Endodermal cell (in vitro differentiated cells): ENCODE data around the gene TRAPPC1. TPM values are rescaled to one million over a fixed set of nuclear protein-coding genes. Genes with fewer than 3 reads are reported as not detected.

Experiments used
- DNase-seq: peaks from one replicate; pipeline ENCODE4 v3.0.0-alpha.2; 2017
- H3K27ac ChIP-seq: 2 replicates; pipeline ENCODE4 v1.5.1; 2013; ENCODE audit warnings: mild to moderate bottlenecking, low read depth, low read length, moderate library complexity
- H3K27me3 ChIP-seq: 2 replicates; pipeline ENCODE4 v1.6.1; 2013; ENCODE audit warnings: mild to moderate bottlenecking, low read length, moderate library complexity; ENCODE audit not compliant: insufficient read depth, control insufficient read depth, poor library complexity, severe bottlenecking
- H3K36me3 ChIP-seq: 2 replicates; pipeline ENCODE4 v1.7.0; 2013; ENCODE audit warnings: mild to moderate bottlenecking, low read length, moderate library complexity; ENCODE audit not compliant: control insufficient read depth, insufficient read depth
- H3K4me1 ChIP-seq: one replicate; pipeline ENCODE4 v1.7.0; 2013; ENCODE audit warnings: low read length; ENCODE audit not compliant: control insufficient read depth, insufficient read depth
- H3K4me3 ChIP-seq: 2 replicates; pipeline ENCODE4 v1.5.1; 2013; ENCODE audit warnings: mild to moderate bottlenecking, low read length, moderate library complexity
- H3K9ac ChIP-seq: 2 replicates; pipeline ENCODE4 v1.6.1; 2013; ENCODE audit warnings: mild to moderate bottlenecking, low read length, moderate library complexity; ENCODE audit not compliant: poor library complexity, severe bottlenecking; ENCODE audit errors: extremely low read depth
- H3K9me3 ChIP-seq: 2 replicates; pipeline ENCODE4 v1.6.1; 2013; ENCODE audit warnings: mild to moderate bottlenecking, low read length, moderate library complexity; ENCODE audit not compliant: control insufficient read depth
- H3K27ac Mint-ChIP-seq: 2 replicates; pipeline ENCODE4 v1.8.0; 2020; ENCODE audit warnings: mixed read lengths
- H3K27me3 Mint-ChIP-seq: 2 replicates; pipeline ENCODE4 v1.8.0; 2021; ENCODE audit warnings: mild to moderate bottlenecking, mixed read lengths; ENCODE audit not compliant: insufficient read depth
- H3K36me3 Mint-ChIP-seq: 2 replicates; pipeline ENCODE4 v1.8.0; 2020; ENCODE audit warnings: low read depth, mixed read lengths
- H3K4me1 Mint-ChIP-seq: 2 replicates; pipeline ENCODE4 v1.8.0; 2020; ENCODE audit warnings: mixed read lengths
- H3K4me3 Mint-ChIP-seq: 2 replicates; pipeline ENCODE4 v1.8.0; 2020; ENCODE audit warnings: mild to moderate bottlenecking, moderate library complexity, mixed read lengths
- H3K9me3 Mint-ChIP-seq: 2 replicates; pipeline ENCODE4 v1.8.0; 2020; ENCODE audit warnings: mild to moderate bottlenecking, mixed read lengths
- WGBS, 2 experiments: methylation state at CpG; one replicate each; pipeline versions ENCODE4 v1.1.5 to v1.1.7; 2013; ENCODE audit warnings: missing lambda C conversion rate in 2 of 2, mixed read lengths in 1 of 2; ENCODE audit not compliant: insufficient coverage in 1 of 2, insufficient read length in 1 of 2; 5-methylcytosine and 5-hydroxymethylcytosine counted together
- total RNA-seq, 2 donors: library from RNA; stranded (reverse); fragmentation: NEBNext Ultra II Directional in 1 of 2; extraction: Animal tissue kit (Norgen Biotek cat#: 25700) in 1 of 2; gene quantifications; 2 replicates in 1 of 2; 3 replicates in 1 of 2; pipeline ENCODE4 v1.2.1, GENCODE V29; 2021
- TF ChIP-seq, protein P1 (sequence below): fragments of 200-600 bp; sonication (generic); conservative IDR thresholded peaks from 2 replicates; pipeline ENCODE4 v1.5.0; 2021; ENCODE audit warnings: antibody characterized with exemption, mild to moderate bottlenecking

The TRAPPC1 gene
- total RNA-seq, 2 donors from 2014 or later, result 150 to 170 TPM

- Mint-ChIP-seq H3K27ac (peak overlapping the region; percentile 52), H3K4me3 (no peak overlapping the region), H3K9me3 (no peaks in the 10 kb centered on the region), H3K36me3 (peaks cover 3% of the 10 kb centered on the region), H3K4me1 (no peaks in the 10 kb centered on the region), H3K27me3 (peaks cover 8% of the 10 kb centered on the region)
- Histone ChIP-seq H3K4me3 (peak overlapping the region; percentile 73), H3K4me1 (peaks cover 9% of the 10 kb centered on the region), H3K27ac (no peak overlapping the region), H3K9ac (peak overlapping the region; percentile 26), H3K36me3 (peaks cover 31% of the 10 kb centered on the region), H3K9me3 (no peaks in the 10 kb centered on the region), H3K27me3 (no peaks in the 10 kb centered on the region)
- no CpG with 5 or more reads among the region's 3 CpGs for WGBS, 2 experiments
- DNase-seq, result peak; percentile 20
- TF ChIP-seq, protein P1, sequence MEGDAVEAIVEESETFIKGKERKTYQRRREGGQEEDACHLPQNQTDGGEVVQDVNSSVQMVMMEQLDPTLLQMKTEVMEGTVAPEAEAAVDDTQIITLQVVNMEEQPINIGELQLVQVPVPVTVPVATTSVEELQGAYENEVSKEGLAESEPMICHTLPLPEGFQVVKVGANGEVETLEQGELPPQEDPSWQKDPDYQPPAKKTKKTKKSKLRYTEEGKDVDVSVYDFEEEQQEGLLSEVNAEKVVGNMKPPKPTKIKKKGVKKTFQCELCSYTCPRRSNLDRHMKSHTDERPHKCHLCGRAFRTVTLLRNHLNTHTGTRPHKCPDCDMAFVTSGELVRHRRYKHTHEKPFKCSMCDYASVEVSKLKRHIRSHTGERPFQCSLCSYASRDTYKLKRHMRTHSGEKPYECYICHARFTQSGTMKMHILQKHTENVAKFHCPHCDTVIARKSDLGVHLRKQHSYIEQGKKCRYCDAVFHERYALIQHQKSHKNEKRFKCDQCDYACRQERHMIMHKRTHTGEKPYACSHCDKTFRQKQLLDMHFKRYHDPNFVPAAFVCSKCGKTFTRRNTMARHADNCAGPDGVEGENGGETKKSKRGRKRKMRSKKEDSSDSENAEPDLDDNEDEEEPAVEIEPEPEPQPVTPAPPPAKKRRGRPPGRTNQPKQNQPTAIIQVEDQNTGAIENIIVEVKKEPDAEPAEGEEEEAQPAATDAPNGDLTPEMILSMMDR, result no peak
These were observed 47.9 kb downstream of the TRAPPC1 start for GRCh38 chr17:7883781-7884386.

GRCh38 chr17:7882629-7883028, 49.1 kb downstream of the TRAPPC1 start:
- H3K9me3 Mint-ChIP-seq, result no peaks in the 10 kb centered on the region
- no peaks in the 10 kb centered on the region for H3K4me1 ChIP-seq
- no peak overlapping the region for H3K4me3 Mint-ChIP-seq
- H3K27ac Mint-ChIP-seq, result no peak overlapping the region
- H3K27ac ChIP-seq, result no peak overlapping the region
- TF ChIP-seq, protein P1, result no peak
- H3K27me3 Mint-ChIP-seq, result peaks cover 8% of the 10 kb centered on the region
- H3K36me3 ChIP-seq, result peaks cover 38% of the 10 kb centered on the region
- H3K27me3 ChIP-seq, result no peaks in the 10 kb centered on the region
- peak; percentile 40 for DNase-seq
- H3K4me3 ChIP-seq, result peak overlapping the region; percentile 73
- WGBS, 2 experiments, result 81% methylated on average over 3 of the region's 3 CpGs; no CpG with 5 or more reads in 1 of the 2 experiments
- H3K9ac ChIP-seq, result no peak overlapping the region
- no peaks in the 10 kb centered on the region for H3K4me1 Mint-ChIP-seq
- H3K9me3 ChIP-seq, result no peaks in the 10 kb centered on the region
- H3K36me3 Mint-ChIP-seq, result peaks cover 3% of the 10 kb centered on the region

- Histone ChIP-seq H3K27ac (no peak overlapping the region), H3K9me3 (no peaks in the 10 kb centered on the region), H3K27me3 (no peaks in the 10 kb centered on the region), H3K4me1 (no peaks in the 10 kb centered on the region), H3K9ac (no peak overlapping the region), H3K4me3 (no peak overlapping the region), H3K36me3 (peaks cover 44% of the 10 kb centered on the region)
- Mint-ChIP-seq H3K4me3 (no peak overlapping the region), H3K27ac (no peak overlapping the region), H3K9me3 (no peaks in the 10 kb centered on the region), H3K36me3 (peaks cover 5% of the 10 kb centered on the region), H3K4me1 (no peaks in the 10 kb centered on the region), H3K27me3 (peaks cover 8% of the 10 kb centered on the region)
- TF ChIP-seq, protein P1, result no peak
- peak; percentile 37 for DNase-seq
- 88 to 98% methylated on average over 2 to 7 of the region's 7 CpGs for WGBS, 2 experiments
These were observed 49.7 kb downstream of the TRAPPC1 start for GRCh38 chr17:7882068-7882467.
